Mesendoderm (in vitro differentiated cells): ENCODE measurements around the gene USH1C.
A peak's percentile ranks its signal among the peaks of the same experiment; 100 is the strongest.

Source experiments
- DNase-seq: peaks from one replicate; pipeline ENCODE4 v3.0.0; 2013
- H2AK5ac ChIP-seq: 2 replicates; pipeline ENCODE4 v1.6.1; 2013; ENCODE audit warnings: low read length, inconsistent platforms
- H2BK120ac ChIP-seq: 2 replicates; pipeline ENCODE4 v1.6.1; 2013; ENCODE audit warnings: low read depth, mild to moderate bottlenecking, low read length, moderate library complexity, mixed read lengths
- H2BK15ac ChIP-seq: replicated peaks from 2 replicates; pipeline ENCODE4 v1.6.1; 2013; ENCODE audit warnings: low read depth, mild to moderate bottlenecking, moderate library complexity
- H2BK5ac ChIP-seq: 2 replicates; pipeline ENCODE4 v1.6.1; 2013; ENCODE audit warnings: low read length, inconsistent platforms
- H3K18ac ChIP-seq: 2 replicates; pipeline ENCODE4 v1.6.1; 2013; ENCODE audit warnings: mild to moderate bottlenecking, low read length, mixed read lengths
- H3K23ac ChIP-seq: one replicate; pipeline ENCODE4 v1.6.1; 2013; ENCODE audit warnings: low read length
- H3K27ac ChIP-seq: 2 replicates; pipeline ENCODE4 v1.5.1; 2013; ENCODE audit warnings: low read depth, mild to moderate bottlenecking, inconsistent platforms, low read length, moderate library complexity
- H3K27me3 ChIP-seq: 2 replicates; pipeline ENCODE4 v1.6.1; 2013; ENCODE audit warnings: low read length, control low read depth, mild to moderate bottlenecking, inconsistent platforms; ENCODE audit not compliant: insufficient read depth, poor library complexity
- H3K36me3 ChIP-seq: 2 replicates; pipeline ENCODE4 v1.6.1; 2013; ENCODE audit warnings: low read length, inconsistent platforms; ENCODE audit not compliant: control insufficient read depth, insufficient read depth
- H3K4ac ChIP-seq: one replicate; pipeline ENCODE4 v1.6.1; 2013; ENCODE audit warnings: low read depth, mild to moderate bottlenecking, low read length, moderate library complexity
- H3K4me1 ChIP-seq: 2 replicates; pipeline ENCODE4 v1.6.1; 2013; ENCODE audit warnings: low read depth, low read length, inconsistent platforms; ENCODE audit not compliant: control insufficient read depth
- H3K4me2 ChIP-seq: 2 replicates; pipeline ENCODE4 v1.6.1; 2013; ENCODE audit warnings: low read length
- H3K4me3 ChIP-seq: 2 replicates; pipeline ENCODE4 v1.5.1; 2013; ENCODE audit warnings: mild to moderate bottlenecking, low read length
- H3K56ac ChIP-seq: one replicate; pipeline ENCODE4 v1.6.1; 2013; ENCODE audit warnings: low read length
- H3K79me1 ChIP-seq: 2 replicates; pipeline ENCODE4 v1.6.1; 2013; ENCODE audit warnings: low read length, inconsistent platforms
- H3K79me2 ChIP-seq: 2 replicates; pipeline ENCODE4 v1.6.1; 2013; ENCODE audit warnings: mild to moderate bottlenecking, low read length; ENCODE audit not compliant: control insufficient read depth, insufficient read depth
- H3K9ac ChIP-seq: 2 replicates; pipeline ENCODE4 v1.6.1; 2013; ENCODE audit warnings: low read length, inconsistent platforms
- H4K5ac ChIP-seq: one replicate; pipeline ENCODE4 v1.6.1; 2013; ENCODE audit warnings: low read length
- H4K8ac ChIP-seq: one replicate; pipeline ENCODE4 v1.6.1; 2013; ENCODE audit warnings: low read depth, mild to moderate bottlenecking, control low read depth, low read length, moderate library complexity
- WGBS: extraction: QIAGEN DNeasy Blood & Tissue Kit; methylation state at CpG from one replicate; pipeline ENCODE4 v1.1.7; 2013; ENCODE audit warnings: low lambda C conversion rate, missing lambda C conversion rate; ENCODE audit not compliant: insufficient coverage; ENCODE audit errors: extremely low coverage; 5-methylcytosine and 5-hydroxymethylcytosine counted together

USH1C gene

GRCh38 chr11:17527628-17527995 is 16.6 kb downstream of the USH1C start:
- no peak overlapping the region for H2BK5ac ChIP-seq
- no peak overlapping the region for H3K56ac ChIP-seq
- no peak overlapping the region for H3K27ac ChIP-seq
- no peak overlapping the region for H3K4ac ChIP-seq
- no peaks in the 10 kb centered on the region for H3K79me2 ChIP-seq
- H3K4me2 ChIP-seq = no peak overlapping the region
- H2AK5ac ChIP-seq = no peak overlapping the region
- H2BK120ac ChIP-seq = no peak overlapping the region
- H3K27me3 ChIP-seq = no peaks in the 10 kb centered on the region
- no peak overlapping the region for H3K9ac ChIP-seq
- no peak overlapping the region for H3K4me3 ChIP-seq
- no peak overlapping the region for H2BK15ac ChIP-seq
- no peak overlapping the region for H4K5ac ChIP-seq
- no CpG with 5 or more reads among the region's 3 CpGs for WGBS
- H4K8ac ChIP-seq = no peak overlapping the region
- no peaks in the 10 kb centered on the region for H3K4me1 ChIP-seq
- no peak for DNase-seq
- no peaks in the 10 kb centered on the region for H3K79me1 ChIP-seq
- no peaks in the 10 kb centered on the region for H3K36me3 ChIP-seq
- no peak overlapping the region for H3K23ac ChIP-seq
- no peak overlapping the region for H3K18ac ChIP-seq

DNA sequence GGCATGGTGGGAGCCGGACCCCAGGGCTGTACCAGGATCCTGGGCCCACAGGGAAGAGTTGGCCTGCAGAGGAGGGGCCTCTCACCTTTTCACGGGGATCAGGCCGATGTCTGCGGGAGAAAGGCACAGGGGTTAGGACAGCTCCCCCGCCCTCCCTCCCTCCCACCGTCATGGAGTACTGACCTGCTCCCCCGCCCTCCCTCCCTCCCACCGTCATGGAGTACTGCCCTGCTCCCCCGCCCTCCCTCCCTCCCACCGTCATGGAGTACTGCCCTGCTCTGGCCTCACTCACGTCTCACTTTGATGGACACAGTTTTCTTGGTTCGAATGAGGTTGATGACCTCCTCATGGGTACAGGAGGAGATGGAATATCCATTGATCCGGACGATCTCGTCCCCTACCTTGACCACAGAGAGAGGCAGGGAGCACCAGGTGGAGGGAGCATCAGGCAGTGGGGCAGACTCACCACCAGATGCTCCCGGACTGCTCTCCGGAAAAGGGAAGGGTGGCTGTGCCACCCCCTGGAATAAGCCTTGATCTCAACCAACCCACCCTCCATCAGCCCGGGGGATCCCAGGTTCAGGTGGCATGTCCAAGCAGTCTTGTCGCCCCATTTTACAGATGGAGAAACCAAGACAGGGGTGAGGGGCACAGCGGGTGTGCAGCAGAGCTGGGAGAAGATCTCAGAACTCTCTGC is 17.1 kb downstream of the USH1C start:
- Histone ChIP-seq H3K4ac (no peak overlapping the region), H2AK5ac (no peak overlapping the region), H3K4me2 (no peak overlapping the region), H4K5ac (no peak overlapping the region), H4K8ac (no peak overlapping the region), H3K79me1 (no peaks in the 10 kb centered on the region), H3K18ac (no peak overlapping the region), H3K27me3 (no peaks in the 10 kb centered on the region), H3K4me1 (no peaks in the 10 kb centered on the region), H3K56ac (no peak overlapping the region), H3K27ac (no peak overlapping the region), H2BK120ac (no peak overlapping the region), H3K23ac (no peak overlapping the region), H3K4me3 (no peak overlapping the region), H2BK5ac (no peak overlapping the region), H3K36me3 (no peaks in the 10 kb centered on the region), H3K9ac (no peak overlapping the region), H2BK15ac (no peak overlapping the region), H3K79me2 (no peaks in the 10 kb centered on the region)
- no CpG with 5 or more reads among the region's 20 CpGs for WGBS
- DNase-seq = no peak

DNA sequence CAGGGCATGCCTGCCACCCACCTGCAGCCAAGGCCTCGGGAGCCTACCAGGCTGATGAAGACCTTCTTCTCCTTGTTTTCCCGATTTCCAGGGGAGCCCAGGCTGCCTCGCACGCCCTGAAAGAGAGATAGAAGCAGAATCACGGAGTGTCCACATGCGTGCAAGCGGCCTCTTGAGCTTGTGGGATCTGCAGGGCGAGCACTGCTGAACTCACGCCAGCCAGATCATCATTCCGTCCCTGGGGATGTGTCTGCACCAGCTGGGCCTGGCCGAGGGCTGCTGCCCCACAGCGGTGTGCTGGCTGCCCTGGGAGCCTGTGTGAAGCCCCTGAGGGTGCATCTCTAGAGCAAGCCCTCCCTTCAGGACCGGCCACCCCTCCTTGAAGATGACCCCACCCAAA is 17.9 kb downstream of the USH1C start:
- Histone ChIP-seq H3K56ac (no peak overlapping the region), H4K8ac (no peak overlapping the region), H3K4me3 (no peak overlapping the region), H3K18ac (no peak overlapping the region), H2BK15ac (no peak overlapping the region), H3K4ac (no peak overlapping the region), H4K5ac (no peak overlapping the region), H3K27me3 (no peaks in the 10 kb centered on the region), H2AK5ac (no peak overlapping the region), H3K79me2 (no peaks in the 10 kb centered on the region), H3K4me2 (no peak overlapping the region), H3K79me1 (no peaks in the 10 kb centered on the region), H3K9ac (no peak overlapping the region), H2BK5ac (no peak overlapping the region), H3K4me1 (no peaks in the 10 kb centered on the region), H3K36me3 (no peaks in the 10 kb centered on the region), H3K23ac (no peak overlapping the region), H3K27ac (no peak overlapping the region), H2BK120ac (no peak overlapping the region)
- no peak for DNase-seq
- WGBS = no CpG with 5 or more reads among the region's 13 CpGs

DNA sequence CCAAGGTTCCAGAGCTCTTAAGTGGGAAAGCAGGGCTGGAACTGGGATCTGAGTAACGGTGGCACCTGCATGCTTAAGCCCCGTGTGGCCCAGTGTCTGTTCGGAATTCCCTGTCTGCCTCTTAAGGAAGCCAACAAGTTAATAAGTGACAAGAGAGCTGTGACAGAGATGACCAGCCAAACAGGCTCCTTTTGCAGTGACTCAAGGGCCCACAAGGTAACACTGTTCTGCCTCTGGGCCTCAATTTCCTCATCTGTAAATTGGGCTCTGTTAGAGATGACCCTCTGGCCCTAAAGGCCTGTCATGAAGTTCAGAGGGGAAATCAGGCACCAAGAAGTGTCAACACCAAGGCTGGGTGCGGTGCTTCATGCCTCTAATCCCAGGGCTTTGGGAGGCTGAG is 18.6 kb downstream of the USH1C start:
- no peak overlapping the region for H3K18ac ChIP-seq
- H3K4me3 ChIP-seq = no peak overlapping the region
- no peak overlapping the region for H2BK15ac ChIP-seq
- no peak overlapping the region for H3K56ac ChIP-seq
- DNase-seq = no peak
- no peaks in the 10 kb centered on the region for H3K79me2 ChIP-seq
- no peak overlapping the region for H3K9ac ChIP-seq
- no peak overlapping the region for H2AK5ac ChIP-seq
- H3K79me1 ChIP-seq = no peaks in the 10 kb centered on the region
- H3K27ac ChIP-seq = no peak overlapping the region
- no peak overlapping the region for H4K8ac ChIP-seq
- no peaks in the 10 kb centered on the region for H3K27me3 ChIP-seq
- H2BK5ac ChIP-seq = no peak overlapping the region
- no CpG with 5 or more reads among the region's 4 CpGs for WGBS
- no peaks in the 10 kb centered on the region for H3K36me3 ChIP-seq
- H3K23ac ChIP-seq = peak overlapping the region; percentile 17
- H2BK120ac ChIP-seq = no peak overlapping the region
- no peak overlapping the region for H3K4me2 ChIP-seq
- no peaks in the 10 kb centered on the region for H3K4me1 ChIP-seq
- H4K5ac ChIP-seq = no peak overlapping the region
- H3K4ac ChIP-seq = no peak overlapping the region

- Histone ChIP-seq H3K36me3 (no peaks in the 10 kb centered on the region), H3K4me2 (no peak overlapping the region), H3K79me2 (no peaks in the 10 kb centered on the region), H2AK5ac (no peak overlapping the region), H3K27me3 (no peaks in the 10 kb centered on the region), H2BK15ac (no peak overlapping the region), H3K23ac (no peak overlapping the region), H3K4me3 (no peak overlapping the region), H3K9ac (no peak overlapping the region), H4K8ac (no peak overlapping the region), H3K27ac (no peak overlapping the region), H3K56ac (no peak overlapping the region), H2BK5ac (no peak overlapping the region), H3K4ac (no peak overlapping the region), H2BK120ac (no peak overlapping the region), H4K5ac (no peak overlapping the region), H3K4me1 (no peaks in the 10 kb centered on the region), H3K79me1 (no peaks in the 10 kb centered on the region), H3K18ac (no peak overlapping the region)
- no peak for DNase-seq
- no CpG with 5 or more reads among the region's 9 CpGs for WGBS
Observed at GRCh38 chr11:17524221-17524620, 20.0 kb downstream of the USH1C start.

DNA sequence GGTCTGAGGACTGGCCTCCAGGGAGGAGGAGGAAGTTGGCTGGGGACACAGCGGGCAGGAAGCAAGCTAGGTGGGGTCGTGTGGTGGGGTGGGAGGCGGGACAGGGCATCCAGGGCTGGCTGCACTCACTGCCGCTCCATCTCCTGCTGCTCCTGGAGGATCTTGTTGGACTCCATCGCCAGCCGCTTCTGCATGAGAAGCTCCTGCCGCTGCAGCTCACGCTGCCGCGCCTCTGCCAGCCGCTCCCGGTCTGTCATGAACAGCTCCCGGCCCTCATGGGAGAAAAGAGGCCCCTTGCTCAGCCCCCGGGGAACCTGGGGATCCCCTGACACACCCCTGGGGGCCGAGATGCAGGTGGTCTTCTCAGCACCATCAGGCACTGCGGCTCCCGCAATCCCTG is 21.6 kb downstream of the USH1C start:
- no peak overlapping the region for H4K5ac ChIP-seq
- H3K79me2 ChIP-seq = no peaks in the 10 kb centered on the region

More for the DNA sequence above, 21.6 kb downstream of the USH1C start:
- Histone ChIP-seq H3K4ac (no peak overlapping the region), H3K23ac (no peak overlapping the region), H3K27me3 (no peaks in the 10 kb centered on the region), H3K4me3 (no peak overlapping the region), H2BK5ac (no peak overlapping the region), H3K9ac (no peak overlapping the region), H4K8ac (no peak overlapping the region), H3K79me1 (no peaks in the 10 kb centered on the region), H2BK120ac (no peak overlapping the region), H3K56ac (no peak overlapping the region), H3K27ac (no peak overlapping the region), H2AK5ac (no peak overlapping the region), H3K4me1 (no peaks in the 10 kb centered on the region), H3K36me3 (no peaks in the 10 kb centered on the region), H3K18ac (no peak overlapping the region), H3K4me2 (no peak overlapping the region), H2BK15ac (no peak overlapping the region)
- no CpG with 5 or more reads among the region's 17 CpGs for WGBS
- DNase-seq = no peak
